ENCODE data around the gene NUDT3. TPM values are rescaled to one million over a fixed set of nuclear protein-coding genes. Genes with fewer than 3 reads are reported as not detected.
A peak's percentile ranks its signal among the peaks of the same experiment; 100 is the strongest.

Gene NUDT3
- 50.1 TPM for total RNA-seq
- long read RNA-seq, full-length matches to known transcripts, result 94 of 130 reads
- long read RNA-seq, partial matches to known transcripts, result 2 of 130 reads
- long read RNA-seq, other reads (novel, unspliced or antisense), result 34 of 130 reads

GRCh38 chr6:34392497-34393190 is at the start of gene NUDT3:
Gene NUDT3, minus strand, starts transcription at chr6:34392669. Its CDS starts 307 bp downstream, at chr6:34392362.
- intact Hi-C loops (cut with micrococcal nuclease), result no loop called here
- peaks cover 59% of the 10 kb centered on the region for H3K4me1 ChIP-seq
- peaks cover 7% of the 10 kb centered on the region for H3K9me3 ChIP-seq (replicated peaks)
- TF ChIP-seq CTCF (IDR thresholded peaks at IDR 0.05; ENCODE audit: borderline replicate concordance), result peak; percentile 90
- H3K27ac ChIP-seq (replicated peaks), result peak within 1 kb of the TSS; percentile 99
- peak within 1 kb of the TSS; percentile 97 for H3K4me3 ChIP-seq
- no peaks in the 10 kb centered on the region for H3K36me3 ChIP-seq
- no peaks in the 10 kb centered on the region for H3K27me3 ChIP-seq (ENCODE audit: low read depth)
- DNase-seq, result peak; percentile 95

- H3K9me3 ChIP-seq (replicated peaks), result no peaks in the 10 kb centered on the region
- H3K4me1 ChIP-seq, result no peaks in the 10 kb centered on the region
- no peaks in the 10 kb centered on the region for H3K36me3 ChIP-seq
- intact Hi-C loops (cut with micrococcal nuclease), result no loop called here
- H3K27ac ChIP-seq (replicated peaks), result no peak overlapping the region
- no peak for DNase-seq
- H3K4me3 ChIP-seq, result no peak overlapping the region
- H3K27me3 ChIP-seq (ENCODE audit: low read depth), result peaks cover 7% of the 10 kb centered on the region
- no peak for TF ChIP-seq CTCF (IDR thresholded peaks at IDR 0.05; ENCODE audit: borderline replicate concordance)
Measured at GRCh38 chr6:34441526-34441925, 49.1 kb upstream of the NUDT3 start.

GRCh38 chr6:34439442-34439841 is 47.0 kb upstream of the NUDT3 start:
- TF ChIP-seq CTCF (IDR thresholded peaks at IDR 0.05; ENCODE audit: borderline replicate concordance), result no peak
- H3K27ac ChIP-seq (replicated peaks), result no peak overlapping the region
- no peaks in the 10 kb centered on the region for H3K27me3 ChIP-seq (ENCODE audit: low read depth)
- no peak overlapping the region for H3K4me3 ChIP-seq
- no peaks in the 10 kb centered on the region for H3K9me3 ChIP-seq (replicated peaks)
- no peaks in the 10 kb centered on the region for H3K36me3 ChIP-seq
- H3K4me1 ChIP-seq, result no peaks in the 10 kb centered on the region
- no peak for DNase-seq
- intact Hi-C loops (cut with micrococcal nuclease), result no loop called here

DNA sequence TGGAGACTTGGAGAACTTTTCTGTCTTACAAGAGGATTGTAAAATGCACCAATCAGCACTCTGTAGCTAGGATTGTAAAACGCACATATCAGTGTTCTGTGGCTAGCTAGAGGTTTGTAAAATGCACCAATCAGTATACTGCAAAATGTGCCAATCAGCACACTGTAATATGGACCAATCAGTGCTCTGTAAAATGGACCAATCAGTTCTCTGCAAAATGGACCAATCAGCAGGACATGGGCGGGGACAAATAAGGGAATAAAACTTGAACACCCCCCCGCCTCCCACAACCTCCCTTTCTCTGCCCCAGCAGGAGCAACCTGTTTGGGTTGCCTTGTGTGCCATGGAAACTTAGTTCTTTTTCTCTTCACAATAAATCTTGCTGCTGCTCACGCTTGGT is 46.2 kb upstream of the NUDT3 start:
- Histone ChIP-seq H3K36me3 (no peaks in the 10 kb centered on the region), H3K4me3 (no peak overlapping the region), H3K9me3 (replicated peaks) (no peaks in the 10 kb centered on the region), H3K4me1 (no peaks in the 10 kb centered on the region), H3K27me3 (ENCODE audit: low read depth) (no peaks in the 10 kb centered on the region), H3K27ac (replicated peaks) (no peak overlapping the region)
- DNase-seq, result no peak
- intact Hi-C loops (cut with micrococcal nuclease), result no loop called here
- no peak for TF ChIP-seq CTCF (IDR thresholded peaks at IDR 0.05; ENCODE audit: borderline replicate concordance)

GRCh38 chr6:34437644-34437970 is 45.1 kb upstream of the NUDT3 start:
- H3K36me3 ChIP-seq, result no peaks in the 10 kb centered on the region
- no peak overlapping the region for H3K4me3 ChIP-seq
- no peaks in the 10 kb centered on the region for H3K4me1 ChIP-seq
- H3K9me3 ChIP-seq (replicated peaks), result no peaks in the 10 kb centered on the region
- intact Hi-C loops (cut with micrococcal nuclease), result no loop called here
- no peak overlapping the region for H3K27ac ChIP-seq (replicated peaks)
- TF ChIP-seq CTCF (IDR thresholded peaks at IDR 0.05; ENCODE audit: borderline replicate concordance), result no peak
- no peaks in the 10 kb centered on the region for H3K27me3 ChIP-seq (ENCODE audit: low read depth)
- no peak for DNase-seq

Measured in left ventricle myocardium inferior (tissue), 1 donor.